CD4-positive, alpha-beta T cell treated with Interleukin-2 at 100 ng/mL for 4 hours (primary cell): Measurements from ENCODE around the gene NDUFB2.
"Not testable (repeated sequence)": the region's sequence is repeated elsewhere in the genome, so short reads cannot be mapped to it uniquely, and the experiment has no call there.

Experiments
- DNase-seq: peaks from one replicate; pipeline ENCODE4 v3.0.0-alpha.2; 2020; ENCODE audit warnings: low spot score

NDUFB2 gene

DNA sequence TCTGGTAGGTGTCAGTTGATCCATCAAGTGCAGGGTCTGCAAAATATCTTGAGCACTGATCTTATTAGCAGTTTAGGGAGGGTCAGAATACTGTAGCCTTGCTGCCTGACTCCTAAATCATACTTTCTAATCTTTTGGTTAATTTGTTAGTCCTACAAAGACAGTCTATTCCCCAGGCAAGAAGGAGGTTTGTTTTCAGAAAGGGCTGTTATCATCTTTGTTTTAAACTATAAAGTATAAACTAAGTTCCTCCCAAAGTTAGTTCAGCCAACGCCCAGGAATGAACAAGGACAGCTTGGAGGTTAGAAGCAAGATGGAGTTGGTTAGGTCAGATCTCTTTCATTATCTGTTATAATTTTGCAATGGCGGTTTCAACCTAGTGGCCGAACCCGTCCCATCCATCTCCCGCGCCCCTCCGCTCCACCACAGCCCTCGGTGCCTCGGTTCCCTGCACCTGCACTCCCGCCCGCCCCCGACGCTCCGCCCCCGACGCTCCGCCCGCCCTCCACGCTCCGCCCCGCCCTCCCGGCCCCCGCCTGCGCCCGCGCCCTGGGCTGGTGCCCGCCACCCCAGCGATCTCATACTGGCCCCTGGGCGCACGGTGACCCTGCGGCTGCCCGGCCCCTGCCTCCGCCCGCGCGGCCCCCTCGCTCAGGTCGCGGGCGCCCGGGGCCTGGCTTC lies 24.0 kb upstream of the NDUFB2 start, which contains the start of gene ADCK2:
ADCK2 (plus strand) TSS at position 564 of the 681 bp plus-strand sequence. CDS start 386 bp downstream, outside the sequence.
- DNase-seq: peak; percentile 52

DNA sequence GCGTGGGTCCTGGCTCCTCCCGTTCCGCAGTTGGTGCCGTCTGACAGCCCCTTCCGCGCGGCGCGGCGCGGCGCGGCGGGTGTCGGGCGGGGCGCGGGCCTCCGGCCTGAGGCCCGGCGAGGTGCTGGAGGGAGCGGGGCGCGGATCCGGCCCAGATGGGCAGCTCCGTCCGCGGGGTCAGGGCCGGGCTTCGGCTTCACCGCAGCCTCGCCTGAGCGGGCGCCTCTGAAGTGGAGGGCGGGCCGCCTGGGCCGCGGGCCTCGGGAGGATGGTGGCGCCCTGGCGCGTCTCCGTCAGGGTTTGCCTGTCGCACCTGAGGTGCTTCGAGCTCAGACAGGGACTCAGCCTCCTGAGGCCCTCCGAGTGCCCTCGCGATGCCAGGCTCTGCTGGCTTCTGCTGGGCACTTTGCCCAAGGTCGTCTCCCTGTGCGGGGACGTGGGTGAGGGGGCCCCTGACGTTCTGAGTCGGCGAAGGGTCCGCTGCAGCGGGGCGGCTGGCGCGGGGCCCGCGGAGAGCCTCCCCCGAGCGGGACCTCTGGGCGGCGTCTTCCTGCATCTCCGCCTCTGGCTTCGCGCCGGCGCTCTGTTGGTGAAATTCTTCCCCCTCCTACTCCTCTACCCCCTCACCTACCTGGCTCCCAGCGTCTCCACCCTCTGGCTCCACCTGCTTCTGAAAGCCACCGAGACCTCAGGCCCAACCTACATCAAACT lies 23.3 kb upstream of the NDUFB2 start:
- peak; percentile 52 for DNase-seq

DNA sequence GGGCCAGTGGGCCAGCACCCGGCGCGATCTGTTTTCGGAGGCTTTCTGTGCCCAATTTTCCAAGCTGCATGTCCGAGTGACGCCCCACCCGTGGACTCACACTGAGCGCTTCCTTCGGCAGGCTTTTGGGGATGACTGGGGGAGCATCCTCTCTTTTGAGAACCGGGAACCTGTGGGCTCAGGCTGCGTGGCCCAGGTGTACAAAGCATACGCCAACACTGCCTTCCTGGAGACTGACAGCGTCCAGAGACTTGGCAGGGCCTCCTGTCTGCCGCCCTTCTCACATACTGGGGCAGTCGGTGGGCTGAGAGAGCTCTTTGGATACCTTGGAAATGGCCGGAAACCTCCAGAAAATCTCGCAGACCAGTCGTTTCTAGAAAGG lies 22.7 kb upstream of the NDUFB2 start:
- DNase-seq: no peak

GRCh38 chr7:140674356-140674800 lies 22.1 kb upstream of the NDUFB2 start:
- no peak for DNase-seq

- no peak for DNase-seq
Measured at GRCh38 chr7:140674899-140675701, 21.4 kb upstream of the NDUFB2 start.

DNA sequence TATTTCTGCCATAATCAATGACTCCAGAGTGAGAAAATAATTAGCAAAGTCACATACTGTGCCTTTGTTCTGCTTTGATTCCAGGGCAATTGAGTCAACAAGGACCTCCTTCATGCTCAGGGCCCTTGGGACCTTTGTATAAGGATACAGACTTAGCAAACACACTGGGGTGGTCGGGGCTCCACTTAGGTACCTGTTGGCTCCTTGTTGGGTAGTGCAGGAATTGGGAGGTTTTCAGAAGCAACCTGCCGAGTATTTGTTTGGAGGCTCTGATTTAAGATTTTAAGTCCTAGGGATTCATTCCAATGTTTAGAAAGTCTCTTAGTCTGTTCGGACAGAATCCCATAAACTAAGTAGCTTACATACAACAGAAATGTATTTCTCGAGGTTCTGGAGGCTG lies 20.8 kb upstream of the NDUFB2 start:
- no peak for DNase-seq

DNA sequence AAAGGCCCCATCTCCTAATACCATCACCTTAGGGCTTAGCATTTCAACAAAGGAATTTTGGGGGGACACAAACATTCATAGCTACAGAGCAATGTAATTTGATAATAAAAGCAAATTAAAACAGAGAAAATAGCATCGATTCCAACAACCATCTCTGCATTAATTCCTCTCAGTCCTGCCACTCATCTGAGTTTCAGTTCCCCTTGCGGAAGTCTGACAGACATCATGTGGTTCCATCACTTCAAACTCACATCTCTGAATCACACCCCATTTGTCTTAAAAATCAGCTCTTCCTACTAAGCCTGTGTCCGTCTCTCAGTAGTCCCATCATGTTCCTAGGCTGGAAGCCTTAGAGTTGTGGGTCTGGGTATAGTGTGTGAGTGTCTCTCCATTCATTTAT lies 20.2 kb upstream of the NDUFB2 start:
- DNase-seq: no peak

DNA sequence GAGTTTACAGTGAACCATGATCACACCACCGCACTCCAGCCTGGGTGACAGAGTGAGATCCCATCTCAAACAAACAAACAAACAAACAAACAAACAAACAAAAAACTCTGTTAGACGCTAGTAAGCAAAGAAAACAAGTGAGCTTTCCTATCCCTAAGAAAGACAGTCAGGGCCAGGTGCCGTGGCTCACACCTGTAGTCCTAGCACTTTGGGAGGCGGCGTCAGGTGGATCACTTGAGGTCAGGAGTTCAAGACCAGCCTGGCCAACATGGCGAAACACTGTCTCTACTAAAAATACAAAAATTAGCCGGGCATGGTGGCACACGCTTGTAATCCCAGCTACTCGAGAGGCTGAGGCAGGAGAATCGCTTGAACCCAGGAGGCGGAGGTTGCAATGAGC lies 19.6 kb upstream of the NDUFB2 start:
- DNase-seq: not testable (repeated sequence)

GRCh38 chr7:140677496-140677895 lies 19.0 kb upstream of the NDUFB2 start:
- DNase-seq: no peak

DNA sequence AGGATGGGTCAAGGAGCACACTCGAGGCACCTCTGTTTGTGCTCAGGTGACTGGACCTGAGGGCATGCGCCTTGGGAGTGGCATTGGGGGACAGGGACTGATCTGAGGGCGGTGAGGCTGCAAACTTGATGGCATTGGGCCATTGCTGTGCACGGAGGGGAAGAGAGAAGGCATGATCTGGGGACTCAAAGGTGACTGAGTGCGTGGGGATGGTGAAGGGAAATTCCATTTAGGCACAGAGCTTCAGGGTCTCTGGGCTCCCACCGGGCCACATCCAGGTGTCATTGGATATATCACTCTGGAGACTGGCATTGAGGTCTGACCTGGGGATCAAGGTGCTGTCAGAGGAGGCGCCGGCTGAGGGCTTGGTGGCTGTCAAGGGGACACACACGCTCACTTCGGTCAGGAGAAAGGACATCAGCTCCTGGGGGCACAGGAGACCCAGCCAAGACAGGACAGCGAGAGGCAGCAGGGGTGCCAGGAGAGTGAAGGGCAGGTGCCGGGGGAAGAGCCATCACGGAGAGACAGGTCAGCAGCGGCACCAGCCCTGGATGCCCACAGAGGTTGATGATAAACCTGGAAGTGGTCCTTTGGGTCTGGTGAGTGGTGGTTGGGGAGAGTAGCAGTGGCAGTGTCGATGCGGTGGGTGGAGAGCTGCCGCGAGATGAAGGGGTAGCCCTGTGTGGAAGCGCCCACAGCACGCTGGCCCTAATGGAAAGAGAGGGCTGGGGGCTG lies 18.3 kb upstream of the NDUFB2 start:
- no peak for DNase-seq

GRCh38 chr7:140678816-140679130 lies 17.7 kb upstream of the NDUFB2 start:
- DNase-seq: no peak

- DNase-seq: no peak
Measured at GRCh38 chr7:140679186-140679585, 17.3 kb upstream of the NDUFB2 start.

DNA sequence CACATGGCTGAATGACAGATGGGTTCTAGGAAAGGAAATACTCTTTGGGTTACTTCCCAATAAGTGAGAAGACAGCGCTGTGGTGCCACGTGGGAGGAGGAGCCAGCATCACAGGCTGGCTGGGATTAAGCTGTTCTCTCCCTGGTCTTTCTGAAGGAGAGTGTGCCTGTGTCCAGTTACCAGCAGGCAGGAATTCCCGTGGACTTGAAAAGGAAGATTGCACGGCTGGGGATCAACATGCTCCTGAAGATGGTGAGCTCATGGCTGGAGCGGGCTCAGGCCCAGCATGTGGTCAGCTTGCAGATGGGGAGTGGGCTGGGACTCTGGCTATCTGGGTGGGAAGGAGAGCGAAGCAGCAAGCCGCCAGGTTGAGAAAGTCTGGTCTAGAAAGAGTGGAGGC lies 15.6 kb upstream of the NDUFB2 start:
- DNase-seq: no peak

DNA sequence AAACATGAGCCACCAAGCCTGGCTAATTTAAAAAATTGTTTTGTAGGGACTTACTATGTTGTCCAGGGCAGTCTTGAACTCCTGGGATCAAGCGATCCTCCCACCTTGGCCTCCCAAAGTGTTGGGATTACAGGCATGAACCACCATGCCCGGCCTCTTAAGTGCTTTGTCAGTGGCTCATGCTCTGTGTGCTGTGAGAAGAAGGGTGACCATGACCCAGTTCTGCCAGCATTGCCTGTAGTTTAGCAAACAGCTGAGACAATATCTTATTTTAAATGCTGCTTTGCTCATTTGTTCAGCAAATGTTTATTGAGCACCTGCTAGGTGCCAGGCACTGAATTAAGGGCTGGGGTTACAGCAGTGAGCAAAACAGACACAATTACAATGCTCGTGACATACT lies 14.7 kb upstream of the NDUFB2 start:
- DNase-seq: no peak

DNA sequence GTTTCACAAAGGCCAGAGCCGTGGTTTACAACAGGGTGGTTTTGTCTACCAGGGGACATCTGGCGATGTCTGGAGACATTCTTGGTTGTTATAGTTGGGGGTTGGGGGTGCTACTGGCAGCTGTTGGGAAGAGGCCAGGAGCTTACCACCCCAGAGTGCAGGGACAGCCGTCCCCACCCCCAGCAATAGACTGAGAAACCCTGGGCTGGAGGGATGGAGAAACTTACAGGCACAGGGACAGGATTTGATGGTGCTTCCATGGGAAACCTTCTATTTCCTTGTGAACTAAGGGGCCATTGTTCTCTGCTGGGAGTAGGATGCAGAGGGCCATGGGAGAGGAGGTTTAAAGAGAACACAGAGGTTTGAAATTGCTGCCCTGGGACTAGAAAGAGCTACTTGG lies 12.9 kb upstream of the NDUFB2 start:
- DNase-seq: no peak

DNA sequence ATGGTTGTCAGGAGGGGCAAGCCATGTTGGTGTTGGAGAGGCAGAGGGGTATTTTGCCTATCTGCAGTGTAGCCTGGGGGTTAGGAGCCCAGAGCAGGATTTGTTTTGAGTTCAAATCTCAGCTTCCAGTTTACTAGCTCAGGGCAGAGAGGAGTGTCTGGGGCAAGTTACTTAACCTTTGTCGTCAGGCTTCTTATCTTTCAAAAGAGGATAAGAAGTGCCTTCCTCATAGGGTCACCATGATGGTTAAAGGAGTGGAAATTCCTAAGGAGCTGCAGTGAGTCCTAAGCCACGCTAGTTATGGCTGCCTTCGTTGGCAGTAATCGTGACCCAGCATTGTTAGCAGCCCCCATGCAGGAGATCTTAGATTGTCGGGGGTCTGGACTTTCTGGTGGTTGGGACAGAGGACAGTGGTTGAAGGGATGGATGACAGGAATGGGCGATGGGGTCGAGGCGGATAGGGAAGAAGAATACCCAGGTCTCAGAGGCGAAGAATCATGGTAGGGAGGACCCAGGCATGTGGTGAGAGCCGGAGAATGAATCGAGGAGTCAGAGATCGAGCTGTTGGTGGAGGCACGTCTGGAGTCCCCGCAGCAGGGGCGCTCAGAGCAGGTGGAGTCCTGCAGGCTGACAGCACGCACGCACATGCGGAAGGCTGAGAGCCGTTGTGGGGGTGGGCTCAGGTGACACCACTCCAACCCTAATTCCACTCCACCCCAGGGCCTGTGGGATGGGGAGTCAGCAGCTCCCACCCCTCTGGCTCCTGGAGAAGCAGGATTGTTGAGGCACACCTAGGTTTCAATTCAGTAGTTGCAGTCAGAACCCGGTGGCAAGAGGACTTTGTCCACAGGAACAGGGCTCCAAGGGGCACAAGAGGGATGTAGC lies 12.2 kb upstream of the NDUFB2 start:
- DNase-seq: no peak

- no peak for DNase-seq
Measured at GRCh38 chr7:140685407-140686087, 11.0 kb upstream of the NDUFB2 start.

- DNase-seq: no peak
Measured at GRCh38 chr7:140686921-140687320, 9.6 kb upstream of the NDUFB2 start.

DNA sequence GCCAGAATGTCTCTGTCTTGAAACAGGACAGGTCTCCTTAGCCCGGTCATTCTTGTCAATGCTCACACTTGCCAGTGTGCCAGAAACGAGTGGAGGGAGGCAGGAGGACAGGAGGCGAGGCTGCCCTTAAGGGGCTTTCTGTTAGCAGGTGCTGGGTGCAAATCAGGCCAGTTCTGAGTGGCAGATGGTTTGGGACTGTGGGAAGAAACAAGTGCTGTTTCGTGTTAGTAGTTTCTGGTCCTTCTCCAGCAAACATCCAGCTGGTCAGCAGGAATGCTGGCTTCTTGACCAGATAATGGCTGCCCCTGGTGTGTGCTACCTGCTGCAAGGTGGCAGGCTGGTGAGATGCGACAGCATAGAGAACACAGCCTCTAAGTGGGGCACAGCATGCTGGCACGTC lies 8.2 kb upstream of the NDUFB2 start:
- no peak for DNase-seq
